Stimulated activated CD8-positive, alpha-beta memory T cell treated with anti-CD3 and anti-CD28 coated beads, Interleukin-4, amount 100 ng/mL, for 24 hours (primary cell): ENCODE data around the gene TMEM218.

Source experiments
- DNase-seq: peaks from one replicate; pipeline ENCODE4 v3.0.0-alpha.2; 2020; ENCODE audit warnings: low read depth

TMEM218 gene

DNA sequence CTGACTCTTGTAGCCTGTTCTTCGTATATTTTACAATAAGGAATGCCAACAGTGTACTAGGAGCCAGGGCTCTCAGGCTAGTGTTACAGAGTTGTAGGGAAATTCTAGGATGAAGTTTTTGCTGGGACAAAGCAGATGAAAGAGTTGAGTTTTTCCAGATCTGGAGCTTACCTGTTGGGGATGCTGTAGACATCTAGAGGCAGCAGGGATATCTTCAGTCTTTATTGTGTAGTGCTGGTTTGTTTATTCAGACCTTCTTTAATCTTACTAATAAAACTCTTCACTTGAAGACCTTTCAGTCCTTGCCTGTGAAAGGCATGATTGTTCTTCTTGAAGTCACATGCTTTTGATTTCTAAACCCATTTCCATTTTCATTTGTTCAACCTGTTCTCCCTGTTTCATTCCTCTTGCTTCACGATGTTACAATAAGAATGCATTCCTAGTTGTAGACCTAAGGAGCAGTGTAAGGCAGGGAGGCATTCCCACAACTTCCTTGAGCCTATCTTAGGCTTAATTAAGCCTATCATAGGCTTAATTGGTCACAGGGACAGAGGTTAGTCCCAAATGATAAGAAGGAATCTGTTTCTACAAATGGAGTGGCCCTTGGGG is 56.2 kb downstream of the TMEM218 start:
- no peak for DNase-seq

DNA sequence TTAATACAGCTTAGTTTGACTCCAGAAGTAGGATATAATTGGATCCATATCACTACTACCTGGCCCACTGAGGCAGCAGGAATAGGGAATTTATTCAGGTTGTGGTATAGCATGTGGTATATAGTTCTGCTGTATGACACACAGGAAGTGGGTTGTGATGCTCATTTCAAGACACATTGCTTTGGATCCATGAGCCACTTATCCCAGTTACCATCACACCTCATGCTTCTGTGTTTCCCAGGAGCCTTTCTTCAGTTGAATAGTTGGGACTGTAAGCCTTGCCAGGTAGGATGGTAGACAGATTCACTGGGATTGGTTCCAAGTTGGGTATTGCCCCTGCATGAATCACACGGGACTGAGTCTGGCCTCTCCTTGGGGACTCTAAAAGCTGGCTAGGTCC is 58.3 kb downstream of the TMEM218 start:
- no peak for DNase-seq

DNA sequence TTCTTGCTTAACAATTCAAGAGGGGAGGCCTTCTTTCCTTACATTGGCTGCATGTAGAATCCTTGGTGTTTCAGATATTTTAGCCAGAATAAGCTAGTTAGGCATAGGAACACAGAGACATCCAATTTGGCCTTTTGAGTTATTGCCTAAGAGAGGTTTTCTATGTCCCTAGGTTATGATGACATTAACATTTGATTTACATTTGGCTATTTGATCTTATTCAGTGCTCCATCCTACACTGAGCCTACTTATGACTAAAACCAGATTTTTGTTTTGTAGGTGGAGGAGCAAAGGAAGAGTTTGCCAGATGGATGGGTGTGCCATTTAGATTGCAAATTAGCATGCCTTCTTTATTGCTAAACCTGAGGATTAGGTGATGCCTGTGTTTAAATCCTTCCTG is 59.4 kb downstream of the TMEM218 start:
- DNase-seq = no peak

DNA sequence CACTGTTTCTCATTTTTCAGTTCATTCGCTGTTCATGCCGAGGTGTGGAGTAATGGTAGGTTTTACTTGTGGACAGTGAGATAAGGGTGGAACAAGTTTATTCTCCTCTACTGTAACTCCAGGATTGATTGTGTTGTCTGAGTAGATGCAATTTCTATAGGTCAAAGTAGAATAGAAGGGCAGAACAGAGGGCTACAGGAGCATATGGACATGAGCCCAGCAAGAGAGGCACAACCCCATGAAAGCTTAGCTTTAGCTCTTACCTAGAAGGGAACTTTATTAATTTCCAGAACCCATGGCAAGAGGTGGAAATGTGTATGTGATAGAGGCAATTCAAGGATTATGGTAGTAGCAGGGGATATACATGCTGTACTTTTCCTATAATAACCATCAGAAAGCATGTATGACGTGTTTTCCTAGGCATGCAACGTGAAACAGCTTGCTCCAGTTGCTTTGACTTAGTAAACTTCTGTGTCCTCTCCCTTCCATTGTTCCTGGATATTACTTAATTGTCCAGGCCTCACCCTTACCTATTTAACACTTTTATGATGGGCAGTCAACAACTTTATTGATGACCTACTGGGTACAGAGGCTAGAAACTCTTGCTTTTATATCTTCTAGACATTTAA is 62.1 kb downstream of the TMEM218 start:
- DNase-seq = no peak
